HG02981 (cell line): ENCODE data around the gene PRR23C.

Source experiments
- ATAC-seq: cut with Tn5 transposase; IDR thresholded peaks from one replicate; pipeline ENCODE4 v1.9.1; 2021; ENCODE audit warnings: mild to moderate bottlenecking, moderate library complexity; ENCODE audit not compliant: unreplicated experiment

The PRR23C gene

GRCh38 chr3:139005356-139005993 is 39.2 kb downstream of the PRR23C start:
- ATAC-seq = no peak

GRCh38 chr3:138995706-138996105 is 49.0 kb downstream of the PRR23C start:
- ATAC-seq = no peak
